Measurements from ENCODE around the gene ACADVL.
A peak's percentile ranks its signal among the peaks of the same experiment; 100 is the strongest.

The ACADVL gene

DNA sequence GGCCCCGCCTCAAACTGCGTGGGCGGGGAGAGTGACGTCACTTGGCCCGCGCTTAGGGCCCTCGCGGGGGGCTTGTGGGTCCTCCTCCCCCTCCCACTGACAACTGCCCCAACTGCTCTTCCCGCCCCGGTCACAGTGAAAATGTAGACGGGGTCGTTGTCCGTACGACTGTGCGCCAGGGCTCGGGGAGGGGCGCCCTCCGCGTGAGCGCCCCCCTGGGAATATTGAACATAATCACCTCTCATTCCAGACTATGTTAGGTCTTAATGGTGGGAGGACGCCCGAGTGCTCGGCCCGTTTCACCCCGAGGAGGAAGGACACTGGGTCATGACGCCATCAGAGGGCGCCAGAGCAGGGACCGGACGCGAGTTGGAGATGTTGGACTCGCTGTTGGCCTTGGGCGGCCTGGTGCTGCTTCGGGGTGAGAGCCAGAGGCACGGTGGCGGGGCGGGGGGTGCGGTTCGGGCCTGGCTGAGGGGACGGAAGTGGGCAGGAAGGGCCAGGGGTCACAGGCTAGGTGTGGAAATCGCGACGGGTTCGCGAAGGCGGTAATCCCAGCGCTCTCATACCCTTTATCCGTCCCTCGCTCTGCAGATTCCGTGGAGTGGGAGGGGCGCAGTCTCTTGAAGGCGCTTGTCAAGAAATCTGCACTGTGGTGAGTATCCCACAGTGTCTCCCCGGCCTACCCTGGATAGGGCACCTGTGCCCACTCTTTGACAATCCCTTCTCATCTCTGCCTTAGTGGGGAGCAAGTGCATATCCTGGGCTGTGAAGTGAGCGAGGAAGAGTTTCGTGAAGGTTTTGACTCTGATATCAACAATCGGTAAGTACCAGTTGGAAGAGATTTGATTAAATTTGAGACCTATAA lies 32.7 kb downstream of the ACADVL start, which contains the start of gene ELP5:
Gene ELP5 (plus strand): TSS at position 40 of the 868 bp plus-strand sequence. CDS start 336 bp downstream, at position 376.
- peak; percentile 57 for DNase-seq

GRCh38 chr17:7253082-7253481 lies 33.3 kb downstream of the ACADVL start:
- DNase-seq = no peak

- DNase-seq = no peak
Measured at GRCh38 chr17:7254511-7254910, 34.8 kb downstream of the ACADVL start.

DNA sequence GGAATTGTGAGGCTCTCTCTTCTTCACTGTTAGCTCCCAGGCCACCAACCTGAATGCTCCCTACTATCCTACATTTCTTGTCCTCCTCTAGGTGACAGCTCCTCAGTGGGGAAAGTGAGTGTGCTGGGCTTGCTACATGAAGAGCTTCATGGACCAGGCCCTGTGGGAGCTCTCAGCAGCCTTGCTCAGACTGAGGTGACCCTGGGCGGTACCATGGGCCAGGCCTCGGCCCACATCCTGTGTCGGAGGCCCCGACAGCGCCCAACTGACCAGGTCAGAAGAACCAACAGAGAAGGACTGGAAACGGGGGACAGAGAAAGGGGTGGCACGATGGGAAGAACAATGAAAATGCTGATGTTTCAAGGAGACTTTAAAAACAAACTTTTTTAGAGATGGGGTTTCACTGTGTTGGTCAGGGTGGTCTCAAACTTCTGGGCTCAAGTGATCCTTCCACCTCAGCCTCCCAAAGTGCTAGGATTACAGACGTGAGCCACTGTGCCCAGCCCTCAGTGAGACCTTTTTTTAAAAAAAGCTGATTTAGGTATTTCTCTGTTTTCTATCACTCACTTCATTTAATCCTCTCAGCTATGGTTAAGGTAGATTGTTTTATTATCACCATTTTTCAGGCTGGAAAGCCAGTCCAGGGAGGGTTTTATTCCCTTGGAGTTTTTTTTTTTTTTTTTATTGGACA lies 37.2 kb downstream of the ACADVL start:
- DNase-seq = no peak

GRCh38 chr17:7258731-7259554 lies 39.2 kb downstream of the ACADVL start:
- no peak for DNase-seq

DNA sequence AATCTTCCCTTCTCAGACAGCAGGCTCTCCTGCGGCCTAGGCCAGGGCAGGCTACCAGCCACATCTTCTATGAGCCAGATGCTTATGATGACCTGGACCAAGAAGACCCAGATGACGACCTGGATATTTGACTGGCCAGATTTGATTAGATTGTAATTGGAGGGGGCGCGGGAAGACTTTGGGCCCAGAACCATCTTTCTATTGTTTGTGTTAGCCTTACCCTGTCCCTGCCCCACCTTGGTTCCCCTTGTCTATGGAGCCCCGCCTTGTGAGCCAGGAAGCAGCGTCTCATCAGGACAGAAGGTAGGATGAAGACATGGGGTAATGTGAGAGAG lies 39.8 kb downstream of the ACADVL start:
- DNase-seq = no peak

- DNase-seq = no peak
Measured at GRCh38 chr17:7260151-7260550, 40.4 kb downstream of the ACADVL start.

DNA sequence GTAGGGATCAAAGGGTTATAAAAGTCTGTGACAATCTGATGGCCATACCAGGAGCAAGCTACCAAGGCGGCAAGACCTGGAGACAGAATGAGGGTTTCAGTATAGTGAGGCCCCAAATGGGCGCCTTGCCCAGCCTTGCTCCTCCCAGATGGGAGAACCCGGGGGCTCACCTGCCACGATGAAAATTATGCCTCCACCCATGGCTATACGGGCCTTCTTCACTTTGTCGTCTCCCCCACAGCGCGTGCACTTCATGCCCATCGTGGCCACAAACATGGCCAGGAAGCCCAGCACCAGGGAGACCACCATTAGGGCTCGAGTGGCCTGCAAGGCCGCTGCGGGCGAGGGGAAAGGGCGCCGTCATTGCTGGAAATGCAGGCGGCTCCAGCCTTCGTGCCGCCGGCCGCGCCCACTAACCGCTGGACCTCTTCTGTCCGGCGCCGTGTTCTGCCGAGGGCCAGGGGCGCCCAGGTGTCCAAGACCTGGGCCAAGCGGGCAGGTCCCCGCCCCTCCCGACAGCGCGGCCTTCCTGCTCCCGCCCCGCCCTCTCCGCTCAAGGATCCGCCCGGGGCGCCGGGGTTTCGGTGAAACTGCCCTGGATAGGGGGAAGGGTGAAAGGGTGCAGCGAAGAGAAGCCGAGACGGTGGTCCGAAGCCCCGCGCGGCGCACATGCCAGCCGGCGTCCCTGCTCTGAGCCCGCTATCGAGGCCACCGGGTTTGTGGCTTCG lies 41.1 kb downstream of the ACADVL start:
- DNase-seq = peak; percentile 24

GRCh38 chr17:7261379-7262191 lies 41.8 kb downstream of the ACADVL start:
- no peak for DNase-seq

GRCh38 chr17:7262192-7262934 lies 42.6 kb downstream of the ACADVL start, which contains the start of gene CLDN7:
Gene CLDN7 (minus strand): TSS chr17:7262478. CDS start chr17:7262043, 435 bp downstream.
- DNase-seq = peak; percentile 80

DNA sequence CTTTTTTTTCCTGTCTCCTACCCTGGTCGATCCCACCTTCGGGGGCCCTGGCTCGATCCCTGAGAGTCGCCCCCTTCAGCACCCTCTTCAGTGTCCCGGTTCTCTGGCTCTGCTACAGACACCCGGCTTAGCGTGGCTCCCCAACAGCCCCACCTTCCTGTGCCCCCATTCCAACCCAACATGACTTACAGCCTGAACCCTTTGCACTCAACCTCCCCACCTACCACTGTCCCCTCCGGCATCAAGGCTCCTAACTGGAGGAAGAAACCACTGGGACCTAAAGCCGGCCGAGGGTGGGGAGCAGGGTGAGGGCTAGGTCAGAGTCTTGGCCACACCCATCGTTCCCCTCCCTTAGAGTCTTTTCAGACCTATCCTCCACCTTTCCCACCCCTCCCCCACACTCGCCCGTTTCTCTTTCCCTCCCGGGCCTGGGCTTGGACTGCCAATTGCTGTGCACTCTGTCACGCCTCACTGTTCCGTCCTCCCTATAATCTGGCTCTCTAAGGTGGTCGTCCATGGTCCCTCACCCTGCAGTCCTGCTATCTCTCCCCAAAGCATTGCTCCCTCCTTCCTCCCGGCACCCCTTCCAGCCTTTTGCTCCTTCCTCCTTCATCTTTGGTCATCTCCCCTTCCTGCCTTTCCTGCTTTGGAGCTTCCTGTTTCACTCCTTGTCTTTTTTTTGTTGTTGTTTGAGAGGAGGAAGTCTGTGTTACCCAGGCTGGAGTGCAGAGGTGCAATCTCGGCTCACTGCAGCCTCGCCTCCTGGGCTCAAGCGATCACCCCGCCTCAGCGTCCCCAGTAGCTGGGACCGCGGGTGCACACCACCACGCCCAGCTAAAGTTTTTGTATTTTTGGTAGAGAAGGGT lies 43.4 kb downstream of the ACADVL start:
- peak; percentile 43 for DNase-seq

DNA sequence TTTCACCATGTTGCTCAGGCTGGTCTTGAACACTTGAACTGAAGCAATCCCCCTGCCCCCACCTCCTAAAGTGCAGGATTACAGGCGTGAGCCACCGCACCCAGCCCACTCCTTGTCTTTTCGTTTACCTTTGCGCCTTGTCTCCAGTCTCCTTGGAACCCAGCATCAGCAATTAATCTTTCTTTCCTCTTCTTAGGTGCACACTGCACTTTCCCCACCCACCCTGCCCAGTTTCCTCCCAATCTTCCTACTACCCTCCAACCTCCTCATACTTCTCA lies 44.0 kb downstream of the ACADVL start:
- DNase-seq = no peak

DNA sequence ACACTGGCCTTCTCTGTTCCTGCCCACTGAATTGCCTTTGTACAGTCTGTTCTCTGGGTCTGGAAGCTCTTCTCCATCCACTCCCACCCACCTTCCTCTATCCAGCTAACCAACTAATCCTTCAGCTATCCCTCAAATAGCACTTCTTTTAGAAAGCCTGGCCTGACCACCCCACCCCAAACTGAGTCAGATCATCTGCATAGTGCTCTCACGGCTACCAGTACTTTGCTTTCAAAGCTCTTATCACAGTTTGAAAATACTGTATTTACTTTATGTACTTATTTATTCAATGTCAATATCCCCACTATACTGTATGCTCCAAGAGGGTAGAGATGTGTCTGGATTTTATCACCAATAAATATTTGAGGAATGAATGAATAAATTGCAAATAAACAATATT lies 47.0 kb downstream of the ACADVL start:
- no peak for DNase-seq

Measured in NCI-H2029 (cell line).